ENCODE measurements around the gene TMEM178A. TPM values are rescaled to one million over a fixed set of nuclear protein-coding genes. Genes with fewer than 3 reads are reported as not detected.

TMEM178A gene
- total RNA-seq, 2 donors from 2014 or later = 1.5 to 1.9 TPM

DNA sequence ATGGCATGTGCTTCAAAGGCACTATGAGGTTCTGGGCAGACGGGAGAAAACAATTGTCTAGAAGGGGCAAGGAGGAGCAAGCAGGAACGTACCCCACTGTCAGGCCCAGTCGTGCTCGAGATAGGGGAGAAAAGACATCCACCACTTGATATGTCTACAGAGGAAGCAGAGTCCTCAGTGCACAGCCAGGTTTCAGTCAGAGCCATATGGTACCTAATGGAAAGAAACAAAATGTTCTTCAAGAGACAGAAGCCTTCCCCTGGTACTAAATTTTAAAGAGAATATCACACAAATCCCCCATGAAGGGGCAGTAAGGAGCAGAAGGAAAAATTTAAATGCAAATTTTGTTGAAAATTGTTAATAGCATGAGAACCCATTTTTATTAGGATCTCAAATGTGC, 91.4 kb downstream of the TMEM178A start:
- no peak overlapping the region for H3K4me3 Mint-ChIP-seq
- H3K27me3 Mint-ChIP-seq (ENCODE audit: low read depth) = no peaks in the 10 kb centered on the region
- no peak overlapping the region for H3K27ac Mint-ChIP-seq
- no peak for DNase-seq
- H3K9me3 Mint-ChIP-seq = no peaks in the 10 kb centered on the region
- no peaks in the 10 kb centered on the region for H3K4me1 Mint-ChIP-seq (ENCODE audit: low read depth)
- ATAC-seq (replicated peaks in 1 of 2) = no peak
- H3K36me3 Mint-ChIP-seq (ENCODE audit: insufficient read depth in 2 of 2) = peaks cover 14 to 47% of the 10 kb centered on the region in 2 donors

DNA sequence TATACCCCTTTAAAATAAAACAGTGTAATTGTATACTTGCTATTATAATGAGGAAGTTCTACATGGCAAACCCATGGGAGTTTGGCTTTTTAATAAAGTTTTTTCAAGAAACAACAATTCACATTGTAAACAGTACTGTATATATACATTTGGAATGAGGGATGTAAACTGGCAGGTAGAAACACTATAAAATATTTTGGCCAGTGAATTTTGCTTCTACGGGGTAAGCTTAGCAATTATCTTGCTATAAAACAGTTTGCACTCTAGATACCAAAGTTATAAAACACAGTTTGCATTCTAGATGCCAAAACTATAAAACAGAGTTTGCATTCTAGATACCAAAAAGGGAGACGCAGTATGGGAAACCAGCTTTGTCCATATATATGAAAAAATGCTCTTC, 96.7 kb downstream of the TMEM178A start:
- no peak overlapping the region for H3K4me3 Mint-ChIP-seq
- no peak for ATAC-seq (replicated peaks in 1 of 2)
- DNase-seq = no peak
- no peaks in the 10 kb centered on the region for H3K9me3 Mint-ChIP-seq
- peaks cover 17 to 37% of the 10 kb centered on the region in 2 donors for H3K36me3 Mint-ChIP-seq (ENCODE audit: insufficient read depth in 2 of 2)
- H3K4me1 Mint-ChIP-seq (ENCODE audit: low read depth) = no peaks in the 10 kb centered on the region
- H3K27me3 Mint-ChIP-seq (ENCODE audit: low read depth) = no peaks in the 10 kb centered on the region
- no peak overlapping the region for H3K27ac Mint-ChIP-seq

Other genes with a start within 250 kb of the TMEM178A start
- 10 to 100 TPM; 14.6 to 17.1 TPM for gene MAP4K3, start 228.6 kb upstream of the TMEM178A start, total RNA-seq
- gene THUMPD2, start 113.3 kb downstream of the TMEM178A start, total RNA-seq = 10 to 100 TPM; 13.1 to 19.6 TPM